Trophoblast cell (in vitro differentiated cells and primary cell): ENCODE measurements around the gene ZNF331.

Source experiments
- DNase-seq, 2 donors: peaks; one replicate each; pipeline ENCODE4 v3.0.0-alpha.2; 2016
- H2AFZ ChIP-seq: 2 replicates; pipeline ENCODE4 v1.6.1; 2013; ENCODE audit warnings: low read length, moderate library complexity, mild to moderate bottlenecking; ENCODE audit not compliant: insufficient read depth, poor library complexity
- H2AK5ac ChIP-seq: 2 replicates; pipeline ENCODE4 v1.6.1; 2013; ENCODE audit warnings: mild to moderate bottlenecking, low read length
- H2BK120ac ChIP-seq: 2 replicates; pipeline ENCODE4 v1.6.1; 2013; ENCODE audit warnings: low read length, mild to moderate bottlenecking, moderate library complexity; ENCODE audit not compliant: insufficient read depth, poor library complexity
- H2BK12ac ChIP-seq: 2 replicates; pipeline ENCODE4 v1.6.1; 2013; ENCODE audit warnings: mild to moderate bottlenecking, low read length, moderate library complexity
- H2BK5ac ChIP-seq: 2 replicates; pipeline ENCODE4 v1.6.1; 2013; ENCODE audit warnings: low read length, low read depth, moderate library complexity, mild to moderate bottlenecking; ENCODE audit not compliant: poor library complexity
- H3K14ac ChIP-seq: 2 replicates; pipeline ENCODE4 v1.6.1; 2013; ENCODE audit warnings: mild to moderate bottlenecking, low read length
- H3K18ac ChIP-seq: 2 replicates; pipeline ENCODE4 v1.6.1; 2013; ENCODE audit warnings: mild to moderate bottlenecking, low read length
- H3K23ac ChIP-seq: 2 replicates; pipeline ENCODE4 v1.6.1; 2013; ENCODE audit warnings: low read length
- H3K27ac ChIP-seq: 2 replicates; pipeline ENCODE4 v1.5.1; 2013; ENCODE audit warnings: low read depth, mild to moderate bottlenecking, inconsistent platforms, low read length, moderate library complexity
- H3K27me3 ChIP-seq: 2 replicates; pipeline ENCODE4 v1.6.1; 2013; ENCODE audit warnings: inconsistent platforms, mild to moderate bottlenecking, low read length, moderate library complexity; ENCODE audit not compliant: insufficient read depth
- H3K36me3 ChIP-seq, 2 experiments: 1 replicate in 1 of 2; 2 replicates in 1 of 2; pipeline ENCODE4 v1.6.1; 2013; ENCODE audit warnings: low read length in 2 of 2, mild to moderate bottlenecking in 2 of 2, moderate library complexity in 1 of 2; ENCODE audit not compliant: insufficient read depth in 2 of 2, control insufficient read depth in 1 of 2
- H3K4ac ChIP-seq: 2 replicates; pipeline ENCODE4 v1.6.1; 2013; ENCODE audit warnings: low read depth, mild to moderate bottlenecking, low read length, moderate library complexity
- H3K4me1 ChIP-seq, 2 experiments: 1 replicate in 1 of 2; 2 replicates in 1 of 2; pipeline ENCODE4 v1.6.1; 2013; ENCODE audit warnings: low read length in 2 of 2, mild to moderate bottlenecking in 2 of 2, moderate library complexity in 1 of 2; ENCODE audit not compliant: insufficient read depth in 2 of 2, control insufficient read depth in 1 of 2
- H3K4me2 ChIP-seq: 2 replicates; pipeline ENCODE4 v1.6.1; 2013; ENCODE audit warnings: inconsistent platforms, mild to moderate bottlenecking, low read length, moderate library complexity
- H3K4me3 ChIP-seq: 2 replicates; pipeline ENCODE4 v1.5.1; 2013; ENCODE audit warnings: mild to moderate bottlenecking, low read depth, low read length, inconsistent platforms
- H3K79me1 ChIP-seq: one replicate; pipeline ENCODE4 v1.6.1; 2013; ENCODE audit warnings: low read length
- H3K79me2 ChIP-seq: 2 replicates; pipeline ENCODE4 v1.6.1; 2013; ENCODE audit warnings: low read length, mild to moderate bottlenecking; ENCODE audit not compliant: control insufficient read depth, insufficient read depth, poor library complexity
- H3K9ac ChIP-seq: 2 replicates; pipeline ENCODE4 v1.6.1; 2013; ENCODE audit warnings: mild to moderate bottlenecking, low read length
- H3K9me3 ChIP-seq: 2 replicates; pipeline ENCODE4 v1.6.1; 2013; ENCODE audit warnings: low read depth, mild to moderate bottlenecking, control low read depth, inconsistent platforms, low read length; ENCODE audit not compliant: insufficient read depth
- H4K12ac ChIP-seq: 2 replicates; pipeline ENCODE4 v1.6.1; 2013; ENCODE audit warnings: low read depth, mild to moderate bottlenecking, low read length, moderate library complexity
- H4K8ac ChIP-seq: 2 replicates; pipeline ENCODE4 v1.6.1; 2013; ENCODE audit warnings: low read depth, mild to moderate bottlenecking, low read length, moderate library complexity
- H4K91ac ChIP-seq: one replicate; pipeline ENCODE4 v1.6.1; 2013; ENCODE audit warnings: low read depth, mild to moderate bottlenecking, low read length, moderate library complexity
- WGBS: extraction: QIAGEN DNeasy Blood & Tissue Kit; methylation state at CpG from one replicate; pipeline ENCODE4 v1.1.7; 2013; ENCODE audit warnings: missing lambda C conversion rate; ENCODE audit not compliant: insufficient read length, insufficient coverage; ENCODE audit errors: extremely low coverage; 5-methylcytosine and 5-hydroxymethylcytosine counted together

ZNF331 gene

GRCh38 chr19:53581871-53582279, 43.9 kb downstream of the ZNF331 start:
- H3K79me2 ChIP-seq, result no peaks in the 10 kb centered on the region
- H3K23ac ChIP-seq, result no peak overlapping the region
- H3K4me2 ChIP-seq, result no peak overlapping the region
- H3K14ac ChIP-seq, result peak overlapping the region; percentile 45
- H4K8ac ChIP-seq, result peak overlapping the region; percentile 25
- no peak overlapping the region for H3K9ac ChIP-seq
- H2AFZ ChIP-seq, result no peak overlapping the region
- H3K27me3 ChIP-seq, result no peaks in the 10 kb centered on the region
- no peak overlapping the region for H3K4me3 ChIP-seq
- peak overlapping the region; percentile 9 for H2BK120ac ChIP-seq
- H4K12ac ChIP-seq, result no peak overlapping the region
- H3K36me3 ChIP-seq, result peaks cover 12 to 17% of the 10 kb centered on the region in 2 experiments
- peak; percentile 54 to 75 for DNase-seq
- no peak overlapping the region for H2AK5ac ChIP-seq
- H3K9me3 ChIP-seq, result peaks cover 11% of the 10 kb centered on the region
- peak overlapping the region; percentile 2 for H2BK5ac ChIP-seq
- H3K4ac ChIP-seq, result no peak overlapping the region
- peak overlapping the region; percentile 21 for H3K18ac ChIP-seq
- peaks cover 17% of the 10 kb centered on the region for H3K79me1 ChIP-seq
- H3K27ac ChIP-seq, result peak overlapping the region; percentile 54
- peak overlapping the region; percentile 78 for H4K91ac ChIP-seq
- H2BK12ac ChIP-seq, result peak overlapping the region; percentile 14
- no CpG with 5 or more reads among the region's 6 CpGs for WGBS
- peaks cover 4 to 8% of the 10 kb centered on the region in 2 experiments for H3K4me1 ChIP-seq

- Histone ChIP-seq H2BK120ac (peak overlapping the region; percentile 57), H2AK5ac (no peak overlapping the region), H3K27me3 (no peaks in the 10 kb centered on the region), H3K4me1 (peaks cover 4 to 10% of the 10 kb centered on the region in 2 experiments), H3K4ac (no peak overlapping the region), H3K79me2 (no peaks in the 10 kb centered on the region), H3K36me3 (peaks cover 2 to 4% of the 10 kb centered on the region in 2 experiments), H2BK12ac (no peak overlapping the region), H4K12ac (no peak overlapping the region), H3K27ac (no peak overlapping the region), H3K79me1 (peaks cover 20% of the 10 kb centered on the region), H3K4me3 (no peak overlapping the region), H3K9me3 (peaks cover 2% of the 10 kb centered on the region), H3K4me2 (no peak overlapping the region), H3K23ac (no peak overlapping the region), H4K8ac (no peak overlapping the region), H2BK5ac (no peak overlapping the region), H3K14ac (no peak overlapping the region), H2AFZ (no peak overlapping the region), H3K18ac (no peak overlapping the region), H4K91ac (peak overlapping the region; percentile 57), H3K9ac (no peak overlapping the region)
- peak in 1 of 2 donors; percentile 38 for DNase-seq
- WGBS, result no CpG with 5 or more reads among the region's 3 CpGs
Measured at GRCh38 chr19:53583181-53583580, 45.2 kb downstream of the ZNF331 start.

DNA sequence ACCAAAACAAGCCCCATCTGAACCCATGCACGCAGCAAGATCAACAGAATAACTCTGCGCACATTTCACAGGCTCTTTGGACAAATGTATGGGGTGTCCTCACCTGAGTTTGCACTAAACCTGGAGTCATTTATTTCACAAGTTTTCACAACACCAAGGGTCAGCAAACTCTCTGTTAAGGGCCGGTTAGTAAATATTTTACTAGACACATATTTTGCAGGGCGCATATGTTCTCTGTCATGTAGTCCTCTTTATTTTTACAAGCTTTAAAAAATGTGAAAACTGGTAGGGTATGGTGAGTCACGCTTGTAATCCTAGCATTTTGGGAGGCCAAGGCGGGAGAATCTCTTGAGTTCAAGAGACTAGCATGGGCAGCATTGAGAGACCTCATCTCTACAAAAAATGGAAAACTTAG, 48.3 kb downstream of the ZNF331 start:
- Histone ChIP-seq H2BK120ac (peak overlapping the region; percentile 38), H3K4me1 (peaks cover 4 to 10% of the 10 kb centered on the region in 2 experiments), H3K23ac (no peak overlapping the region), H3K18ac (no peak overlapping the region), H2BK12ac (no peak overlapping the region), H2AFZ (no peak overlapping the region), H3K27me3 (no peaks in the 10 kb centered on the region), H3K4me2 (no peak overlapping the region), H3K36me3 (no peaks in the 10 kb centered on the region), H2BK5ac (no peak overlapping the region), H4K91ac (no peak overlapping the region), H3K4me3 (no peak overlapping the region), H3K9me3 (no peaks in the 10 kb centered on the region), H2AK5ac (no peak overlapping the region), H3K14ac (no peak overlapping the region), H4K8ac (no peak overlapping the region), H3K27ac (no peak overlapping the region), H4K12ac (no peak overlapping the region), H3K79me2 (no peaks in the 10 kb centered on the region), H3K4ac (no peak overlapping the region), H3K79me1 (peaks cover 23% of the 10 kb centered on the region), H3K9ac (no peak overlapping the region)
- no peak for DNase-seq
- no CpG with 5 or more reads among the region's 6 CpGs for WGBS

DNA sequence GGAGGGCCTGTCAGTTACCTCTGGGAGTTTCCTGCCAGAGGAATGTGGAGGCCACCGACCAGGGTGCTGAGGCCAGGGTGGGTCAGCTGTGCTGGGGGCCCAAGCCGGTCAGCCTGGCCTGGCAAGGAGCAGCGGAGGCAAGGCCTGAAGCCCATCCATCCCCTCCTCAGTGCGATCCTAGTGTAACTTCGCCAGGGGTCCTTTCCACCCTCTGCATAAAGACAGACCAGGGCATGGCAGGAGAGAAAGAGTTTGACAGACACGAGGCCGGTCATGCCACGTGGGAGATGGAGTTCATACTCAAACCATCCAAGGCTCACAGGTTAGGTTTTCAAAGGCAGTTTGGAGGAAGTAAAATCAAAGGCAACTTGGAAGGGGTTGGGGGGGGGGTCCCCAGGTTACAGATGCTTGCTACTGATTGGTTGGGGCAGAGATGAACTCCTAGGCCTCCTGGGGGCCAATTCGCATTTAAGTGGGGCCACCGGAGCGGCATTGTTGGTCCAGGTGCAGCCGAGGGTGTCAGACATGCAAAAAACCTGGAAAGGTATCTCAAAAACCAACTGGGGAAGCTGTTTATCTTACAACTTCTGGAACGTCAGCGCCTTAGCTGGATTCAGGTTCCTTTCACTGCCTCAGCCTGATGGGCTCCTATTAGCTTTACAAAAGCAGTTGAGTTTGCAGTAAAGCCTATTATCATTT, 57.0 kb downstream of the ZNF331 start:
- peak overlapping the region; percentile 63 for H2AK5ac ChIP-seq
- H2BK5ac ChIP-seq, result peak overlapping the region; percentile 54
- no peak for DNase-seq
- H3K9me3 ChIP-seq, result no peaks in the 10 kb centered on the region
- peak overlapping the region; percentile 64 for H4K8ac ChIP-seq
- H3K4me2 ChIP-seq, result no peak overlapping the region
- no CpG with 5 or more reads among the region's 14 CpGs for WGBS
- peak overlapping the region; percentile 92 for H4K91ac ChIP-seq
- no peak overlapping the region for H3K4me3 ChIP-seq
- H2BK120ac ChIP-seq, result peak overlapping the region; percentile 66
- H2BK12ac ChIP-seq, result peak overlapping the region; percentile 85
- H3K4me1 ChIP-seq, result peaks cover 13 to 14% of the 10 kb centered on the region in 2 experiments
- peak overlapping the region; percentile 20 for H3K23ac ChIP-seq
- H3K36me3 ChIP-seq, result no peaks in the 10 kb centered on the region
- H2AFZ ChIP-seq, result peak overlapping the region; percentile 20
- peak overlapping the region; percentile 6 for H3K4ac ChIP-seq
- H4K12ac ChIP-seq, result no peak overlapping the region
- no peak overlapping the region for H3K9ac ChIP-seq
- peak overlapping the region; percentile 78 for H3K18ac ChIP-seq
- peak overlapping the region; percentile 15 for H3K27ac ChIP-seq
- H3K14ac ChIP-seq, result peak overlapping the region; percentile 55
- no peaks in the 10 kb centered on the region for H3K27me3 ChIP-seq
- peaks cover 46% of the 10 kb centered on the region for H3K79me1 ChIP-seq
- H3K79me2 ChIP-seq, result peaks cover 4% of the 10 kb centered on the region
